GM21576 (cell line): ENCODE data around the gene SLC2A3.
"Not testable (repeated sequence)": the region's sequence is repeated elsewhere in the genome, so short reads cannot be mapped to it uniquely, and the experiment has no call there.

Source experiments
- ATAC-seq: cut with Tn5 transposase; IDR thresholded peaks from one replicate; pipeline ENCODE4 v1.9.1; 2021; ENCODE audit warnings: mild to moderate bottlenecking, moderate library complexity; ENCODE audit not compliant: unreplicated experiment

Gene SLC2A3

DNA sequence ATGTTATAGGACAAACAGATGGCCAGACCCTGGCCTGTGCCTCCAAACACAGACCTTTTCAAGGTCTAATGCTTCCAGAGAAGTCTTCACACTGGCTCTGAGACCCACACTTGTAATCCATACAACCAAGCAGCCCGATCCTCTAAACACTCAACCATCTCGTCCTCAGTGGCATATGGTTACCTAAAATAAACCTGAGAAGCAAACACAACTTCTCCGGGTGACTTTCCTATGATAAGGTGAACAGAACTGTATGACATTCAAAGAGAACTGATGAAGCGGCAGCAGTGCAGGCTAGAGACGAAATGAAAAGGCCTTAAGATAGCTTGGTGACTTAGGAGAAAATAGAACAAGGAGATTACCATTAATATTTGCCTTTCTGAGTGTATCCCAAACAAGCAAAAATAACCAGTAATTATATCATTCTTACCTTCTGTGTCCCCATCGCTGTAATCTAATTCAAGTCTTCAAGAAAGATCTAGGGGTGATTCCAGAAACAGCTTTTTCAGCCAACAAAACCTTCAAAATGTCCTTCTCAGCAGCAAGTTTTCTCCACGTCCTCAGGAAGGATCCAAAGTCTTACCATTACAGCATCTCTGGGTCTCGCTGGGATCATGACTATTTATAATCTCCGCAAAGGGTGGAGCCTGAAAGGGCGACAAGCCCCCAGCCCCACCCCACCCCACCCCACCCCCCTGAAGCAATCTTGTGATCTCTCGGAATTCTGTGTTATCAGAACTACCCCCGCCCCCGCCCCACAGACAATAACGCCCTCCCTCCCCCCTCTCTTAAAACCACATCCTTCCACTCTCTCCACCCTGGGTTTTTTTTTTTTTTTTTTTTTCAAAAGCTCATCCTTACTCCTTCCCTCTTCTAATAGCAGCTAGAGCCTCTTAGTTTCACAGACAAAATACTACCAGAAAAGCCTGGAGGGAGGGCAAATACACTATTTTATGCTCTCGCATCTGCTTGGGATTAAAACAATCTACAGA, at the start of gene SLC2A3:
Gene SLC2A3 (minus strand): TSS at position 598 of the 992 bp plus-strand sequence. CDS start 153 bp downstream, at position 445.
- peak; percentile 41 for ATAC-seq

DNA sequence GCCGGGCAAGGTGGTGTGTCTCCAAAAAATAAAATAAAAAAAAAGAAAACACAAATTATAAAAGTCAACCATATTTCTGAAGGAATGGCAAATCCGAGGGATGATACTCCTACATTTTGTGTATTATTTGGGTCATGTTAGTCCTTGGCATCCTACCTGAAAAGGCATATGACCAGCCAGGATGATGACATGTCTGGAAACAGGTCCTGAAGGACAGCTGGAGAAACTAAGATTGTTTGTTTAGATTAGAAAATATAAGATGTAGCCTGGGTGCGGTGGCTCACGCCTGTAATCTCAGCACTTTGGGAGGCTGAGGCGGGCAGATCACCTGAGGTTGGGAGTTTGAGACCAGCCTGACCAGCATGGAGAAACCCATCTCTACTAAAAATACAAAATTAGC, 48.9 kb upstream of the SLC2A3 start:
- ATAC-seq, result no peak

DNA sequence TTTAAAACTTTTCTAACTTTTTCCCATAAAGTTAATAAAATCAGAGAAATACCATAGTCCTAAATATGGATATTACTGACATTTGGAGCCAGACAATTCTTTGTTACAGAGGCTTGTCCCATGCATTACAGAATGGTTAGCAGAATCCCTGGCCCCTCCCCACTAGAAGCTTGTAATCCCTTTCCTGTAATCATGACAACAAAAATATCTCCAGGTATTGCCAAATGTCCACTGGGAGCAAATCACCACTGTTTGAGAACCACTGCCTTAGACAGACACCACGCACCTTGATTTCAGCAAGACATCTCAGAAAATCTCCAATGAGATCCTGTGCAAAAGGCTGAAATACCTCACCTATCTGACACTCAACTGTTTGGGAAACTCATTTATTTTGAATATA, 47.5 kb upstream of the SLC2A3 start:
- ATAC-seq, result not testable (repeated sequence)

DNA sequence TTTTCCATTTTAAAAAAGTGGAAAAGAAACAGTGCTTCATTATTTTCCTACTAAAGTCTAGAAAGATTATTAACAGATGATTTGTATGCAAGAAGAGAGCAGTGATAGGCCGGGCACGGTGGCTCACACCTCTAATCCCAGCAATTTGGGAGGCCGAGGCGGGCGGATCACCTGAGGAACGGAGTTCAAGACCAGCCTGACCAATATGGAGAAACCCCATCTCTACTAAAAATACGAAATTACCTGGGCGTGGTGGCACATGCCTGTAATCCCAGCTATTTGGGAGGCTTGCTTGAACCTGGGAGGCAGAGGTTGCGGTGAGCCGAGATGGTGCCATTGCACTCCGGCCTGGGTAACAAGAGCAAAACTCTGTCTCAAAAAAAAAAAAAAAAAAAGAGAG, 47.0 kb upstream of the SLC2A3 start:
- ATAC-seq, result not testable (repeated sequence)

DNA sequence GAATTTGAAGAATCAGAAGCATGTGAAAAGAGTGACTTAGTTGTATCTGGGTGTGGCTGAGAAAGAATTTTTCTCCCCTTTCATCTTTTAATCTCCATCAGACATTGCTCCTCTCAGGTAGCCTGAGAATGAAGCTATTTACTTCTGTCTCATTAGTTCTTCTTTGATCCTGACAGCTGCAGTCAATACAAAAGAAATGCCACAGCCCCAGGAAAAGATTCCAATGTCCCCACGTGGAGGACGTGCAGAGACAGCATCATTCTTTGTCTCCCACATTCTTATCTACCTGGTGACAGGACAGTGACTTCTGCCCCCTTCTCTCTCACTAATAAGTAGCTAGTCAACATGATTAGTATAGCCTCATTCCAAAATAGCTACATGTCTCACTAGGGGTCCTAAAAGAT, 46.3 kb upstream of the SLC2A3 start:
- ATAC-seq, result not testable (repeated sequence)

DNA sequence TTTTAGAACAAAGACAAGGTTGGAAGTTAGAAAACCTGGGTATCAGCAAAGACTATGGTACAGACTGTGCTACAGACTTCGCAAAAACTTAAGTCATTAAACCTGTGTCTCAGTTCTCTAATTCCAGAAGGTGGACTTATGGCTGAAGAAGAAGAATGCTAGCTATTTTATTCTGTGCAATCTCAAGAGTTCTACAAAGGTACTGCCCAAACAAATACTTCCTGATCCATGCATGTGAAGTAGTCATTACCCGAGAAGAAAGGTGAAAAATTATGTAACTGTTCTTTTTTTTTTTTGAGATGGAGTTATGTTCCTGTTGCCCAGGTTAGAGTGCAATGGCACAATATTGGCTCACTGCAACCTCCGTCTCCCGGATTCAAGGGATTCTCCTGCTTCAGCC, 45.5 kb upstream of the SLC2A3 start:
- ATAC-seq, result no peak

DNA sequence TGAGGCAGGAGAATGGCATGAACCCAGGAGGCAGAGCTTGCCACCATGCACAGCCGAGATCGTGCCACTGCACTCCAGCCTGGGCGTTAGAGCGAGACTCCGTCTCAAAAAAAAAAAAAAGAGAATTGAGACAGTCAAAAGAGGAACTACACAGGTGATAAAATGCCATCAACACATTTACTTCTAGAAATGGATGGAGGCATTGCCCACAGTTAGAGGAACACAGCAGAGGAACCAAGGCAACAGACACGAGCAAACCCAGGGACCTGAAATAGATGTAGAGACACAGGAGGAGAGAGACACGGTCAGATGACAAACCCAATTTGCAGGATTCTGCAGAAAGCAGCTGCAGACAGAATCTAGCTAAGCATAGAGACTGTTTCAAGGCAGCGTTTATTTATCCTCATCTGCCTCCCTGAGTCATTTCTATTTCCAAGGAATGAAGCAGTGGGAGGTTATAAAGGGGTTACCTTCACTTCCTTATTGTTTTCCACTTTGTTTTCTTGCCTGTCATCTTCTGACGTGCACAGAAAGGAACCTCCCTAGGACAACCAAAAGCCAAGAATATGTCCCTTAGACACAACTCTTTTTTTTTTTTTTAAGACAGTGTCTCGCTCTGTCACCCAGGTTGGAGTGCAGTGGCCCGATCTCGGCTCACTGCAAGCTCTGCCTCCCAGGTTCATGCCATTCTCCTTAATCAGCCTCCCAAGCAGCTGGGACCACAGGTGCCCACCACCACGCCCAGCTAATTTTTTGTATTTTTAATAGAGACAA, 41.6 kb upstream of the SLC2A3 start:
- ATAC-seq, result peak; percentile 74

DNA sequence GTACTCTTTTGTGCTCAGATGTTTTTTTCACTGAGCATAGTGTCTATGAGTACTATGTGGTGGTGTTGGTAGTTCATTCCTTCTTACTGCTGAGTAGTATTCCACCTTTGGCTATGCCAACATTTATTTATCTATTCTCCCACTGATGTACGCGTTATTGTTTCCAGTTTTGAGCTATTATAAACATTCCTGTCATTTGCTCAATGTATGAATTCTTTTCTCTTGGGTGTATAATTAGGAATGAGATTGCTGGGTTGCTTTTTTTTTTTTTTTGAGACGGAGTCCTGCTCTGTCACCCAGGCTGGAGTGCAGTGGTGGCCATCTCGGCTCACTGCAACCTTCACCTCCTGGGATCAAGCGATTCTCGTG, 37.5 kb upstream of the SLC2A3 start:
- ATAC-seq, result no peak

DNA sequence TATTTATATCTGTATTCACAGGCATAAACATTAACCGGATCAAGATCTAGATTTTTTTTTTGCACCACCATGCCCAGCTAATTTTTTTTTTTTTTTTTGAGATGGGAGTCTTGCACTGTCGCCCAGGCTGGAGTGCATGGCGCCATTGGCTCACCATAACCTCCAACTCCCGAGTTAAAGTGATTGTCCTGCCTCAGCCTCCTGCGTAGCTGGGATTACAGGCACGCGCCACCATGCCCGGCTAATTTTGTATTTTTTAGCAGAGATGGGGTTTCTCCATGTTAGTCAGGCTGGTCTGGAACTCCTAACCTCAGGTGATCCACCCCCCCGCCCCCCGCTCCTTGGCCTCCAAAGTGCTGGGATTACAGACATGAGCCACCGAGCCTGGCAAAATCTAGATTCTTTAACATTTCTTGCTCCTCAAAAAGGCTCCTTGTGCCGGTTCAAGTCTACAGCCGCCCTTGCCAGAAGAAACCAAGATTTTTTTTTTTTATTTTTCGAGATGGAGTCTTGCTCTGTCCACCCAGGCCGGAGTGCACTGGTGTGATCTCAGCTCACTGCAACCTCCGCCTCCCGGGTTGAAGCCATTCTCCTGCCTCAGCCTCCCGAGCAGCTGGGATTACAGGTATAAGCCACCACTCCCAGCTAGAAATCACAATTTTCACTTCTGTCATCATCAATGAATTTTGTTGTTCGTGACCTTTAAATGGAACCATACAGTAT, 36.9 kb upstream of the SLC2A3 start:
- no peak for ATAC-seq

DNA sequence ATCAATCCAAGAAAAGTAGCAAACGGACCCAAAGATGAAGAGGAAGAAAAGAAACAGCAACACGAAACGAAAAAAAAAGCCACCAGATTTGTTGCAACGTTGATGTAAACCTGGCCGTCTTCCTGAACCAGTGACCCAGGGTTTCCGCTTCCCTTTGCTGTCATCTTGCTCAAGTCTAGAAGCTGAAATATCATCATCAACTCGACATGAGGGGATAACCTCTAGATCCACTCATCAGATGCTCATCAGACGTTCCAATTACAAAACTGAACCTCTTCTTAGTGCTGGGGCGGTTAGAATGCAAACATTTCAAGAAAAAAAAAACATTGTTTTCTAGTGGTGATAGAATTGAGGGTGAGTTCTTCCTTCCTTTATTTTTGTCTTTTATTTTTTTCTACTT, 36.3 kb upstream of the SLC2A3 start:
- ATAC-seq, result not testable (repeated sequence)

DNA sequence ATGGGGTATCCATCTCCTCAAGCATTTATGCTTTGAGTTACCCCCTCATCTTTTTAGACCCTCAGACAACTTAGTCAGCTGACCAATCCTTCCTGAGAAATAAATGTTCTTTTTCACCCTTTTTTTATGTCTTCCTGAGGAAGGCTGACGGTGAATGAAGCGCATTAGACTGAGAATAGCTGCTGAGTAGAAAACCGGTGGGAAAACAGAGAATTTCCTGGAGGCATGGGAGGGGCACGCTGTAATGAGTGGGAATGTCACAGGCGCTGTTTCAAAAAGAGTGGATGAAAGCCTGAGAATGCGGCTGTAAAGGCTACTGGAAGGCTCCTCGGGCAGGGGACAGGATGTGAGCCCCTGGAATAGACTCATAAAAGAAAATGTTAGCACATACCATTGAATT, 35.8 kb upstream of the SLC2A3 start:
- not testable (repeated sequence) for ATAC-seq

DNA sequence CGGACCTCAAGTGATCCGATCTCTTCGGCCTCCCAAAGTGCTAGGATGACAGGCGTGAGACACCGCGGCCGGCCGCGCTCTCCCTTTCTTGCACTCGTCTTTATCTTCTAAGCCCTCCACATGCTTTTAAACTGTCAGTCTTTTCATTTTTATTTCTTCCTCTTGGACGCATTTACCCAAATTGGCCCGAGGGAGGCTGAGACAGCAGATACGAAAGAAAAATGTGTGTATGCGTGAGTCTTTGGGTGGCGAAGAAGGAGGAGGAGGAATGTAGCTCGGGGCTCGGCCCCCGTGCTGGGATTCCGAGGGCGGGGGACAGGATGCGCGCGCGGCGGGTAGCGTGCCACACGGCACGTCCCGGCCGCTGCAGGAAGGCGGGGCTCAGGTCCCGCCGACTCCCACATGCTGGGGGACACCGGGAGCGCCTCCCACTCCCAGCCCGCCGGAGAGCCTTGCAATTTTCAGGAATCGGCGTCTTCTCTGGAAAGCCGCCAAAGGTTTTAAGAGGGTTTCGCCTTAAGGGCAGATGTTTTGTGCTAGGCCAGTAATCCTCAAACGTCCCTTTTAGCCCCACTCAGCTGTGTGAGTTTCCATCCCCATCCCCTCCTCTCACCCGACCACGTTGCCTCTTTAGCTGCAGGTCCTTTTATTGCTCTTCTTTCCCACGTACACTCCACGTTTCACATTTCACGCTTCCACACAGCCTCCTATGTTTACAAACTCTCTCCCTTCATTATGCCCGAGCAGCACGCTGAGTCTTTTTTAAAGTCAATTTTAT, 34.7 kb upstream of the SLC2A3 start:
- peak; percentile 84 for ATAC-seq

DNA sequence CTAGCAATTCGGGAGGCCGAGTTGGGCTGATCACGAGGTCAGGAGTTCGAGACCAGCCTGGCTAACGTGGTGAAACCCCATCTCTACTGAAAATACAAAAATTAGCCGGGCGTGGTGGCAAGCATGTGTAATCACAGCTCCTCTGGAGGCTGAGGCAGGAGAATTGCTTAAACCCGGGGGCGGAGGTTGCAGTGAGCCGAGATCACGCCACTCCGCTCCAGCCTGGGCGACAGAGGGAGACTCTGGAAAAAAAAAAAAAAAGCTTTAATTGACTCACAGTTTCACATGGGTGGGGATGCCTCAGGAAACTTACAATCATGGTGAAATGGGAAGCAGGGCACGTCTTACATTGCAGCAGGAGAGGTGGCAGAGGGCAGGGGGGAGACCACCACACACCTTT, 30.6 kb upstream of the SLC2A3 start:
- ATAC-seq, result no peak

DNA sequence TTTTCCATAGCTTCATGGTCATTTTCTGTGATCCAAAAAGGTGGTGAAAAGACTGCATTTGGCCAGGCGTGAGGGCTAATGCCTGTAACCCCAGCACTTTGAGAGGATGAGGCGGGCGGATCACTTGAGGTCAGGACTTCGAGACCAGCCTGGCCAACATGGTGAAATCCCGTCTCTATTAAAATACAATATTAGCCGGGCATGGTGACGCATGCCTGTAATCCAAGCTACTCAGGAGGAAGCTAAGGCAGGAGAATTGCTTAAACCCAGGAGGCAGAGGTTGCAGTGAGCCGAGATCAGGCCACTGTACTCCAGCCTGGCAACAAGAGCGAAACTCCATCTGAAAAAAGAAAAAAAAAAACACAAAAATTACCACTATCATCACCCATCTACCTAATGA, 28.7 kb upstream of the SLC2A3 start:
- not testable (repeated sequence) for ATAC-seq

DNA sequence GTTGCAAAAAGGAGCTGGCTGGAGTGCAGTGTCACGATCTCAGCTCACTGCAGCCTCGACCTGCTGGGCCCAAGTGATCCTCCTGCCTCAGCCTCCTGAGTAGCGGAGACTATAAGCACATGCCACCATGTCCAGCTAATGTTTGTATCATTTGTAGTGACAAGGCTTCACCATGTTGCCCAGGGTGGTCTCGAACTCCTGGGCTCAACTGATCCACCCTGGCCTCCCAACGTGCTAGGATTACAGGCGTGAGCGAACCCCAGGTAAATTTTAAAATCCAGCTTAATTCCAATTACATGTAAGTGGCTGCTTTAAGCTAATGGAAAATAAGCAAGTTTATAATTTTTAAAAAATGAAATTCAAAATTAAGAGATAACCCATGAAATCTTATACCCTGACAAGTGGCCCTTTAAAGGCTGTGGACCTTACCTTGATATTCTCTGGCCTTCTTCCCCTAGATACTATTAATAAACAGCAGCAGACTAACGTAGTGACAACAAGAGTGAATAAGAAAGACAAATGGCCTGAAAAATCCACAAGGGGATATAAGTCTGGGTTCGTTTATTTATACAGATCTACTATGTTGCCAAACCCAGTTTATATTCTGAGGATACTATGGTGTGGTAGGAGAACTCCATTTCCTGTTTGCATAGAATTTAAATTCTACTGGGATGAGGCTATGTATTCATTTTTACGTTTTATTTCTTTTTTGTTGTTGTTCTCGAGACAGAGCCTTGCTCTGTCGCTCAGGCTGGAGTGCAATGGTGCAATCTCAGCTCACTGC, 25.6 kb upstream of the SLC2A3 start:
- ATAC-seq, result no peak

DNA sequence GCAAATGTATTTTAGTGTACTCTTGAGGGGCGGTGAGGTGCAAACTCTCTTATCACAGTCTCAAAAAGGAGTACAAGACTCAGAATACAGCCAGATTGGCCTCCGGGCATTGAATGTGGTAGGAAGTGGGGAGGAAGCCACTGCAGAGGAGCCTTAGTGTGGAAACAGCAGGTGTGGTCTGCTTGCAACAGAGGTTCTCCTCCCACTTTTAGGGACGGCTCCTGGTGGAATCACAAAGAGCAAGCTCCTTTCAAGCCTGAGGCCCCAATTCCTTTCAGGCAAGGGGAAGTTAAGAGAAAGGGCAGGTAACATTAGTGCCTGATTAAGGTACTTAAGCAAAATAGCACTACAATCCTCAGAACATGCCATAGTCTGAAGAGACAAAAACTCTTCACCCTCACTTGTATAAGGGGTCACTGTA, 23.7 kb upstream of the SLC2A3 start:
- ATAC-seq, result no peak

DNA sequence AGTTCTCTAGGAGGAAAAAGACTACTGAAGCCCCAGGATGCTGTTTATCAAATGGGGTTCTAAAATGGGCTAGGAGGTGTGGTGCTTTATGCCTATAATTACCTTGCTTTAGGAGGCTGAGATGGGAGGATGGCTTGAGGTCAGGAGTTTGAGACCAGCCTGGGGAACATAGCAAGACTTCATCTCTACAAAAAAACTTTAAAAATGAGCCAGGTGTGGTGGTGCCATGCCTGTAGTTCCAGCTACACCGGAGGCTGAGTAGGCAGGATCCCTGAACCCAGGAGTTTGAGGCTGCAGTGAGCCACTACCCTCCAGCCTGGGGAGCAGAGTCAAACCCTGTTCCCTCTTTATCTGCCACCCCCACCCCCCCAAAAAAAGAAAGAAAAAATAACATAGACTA, 23.3 kb upstream of the SLC2A3 start:
- ATAC-seq, result no peak

DNA sequence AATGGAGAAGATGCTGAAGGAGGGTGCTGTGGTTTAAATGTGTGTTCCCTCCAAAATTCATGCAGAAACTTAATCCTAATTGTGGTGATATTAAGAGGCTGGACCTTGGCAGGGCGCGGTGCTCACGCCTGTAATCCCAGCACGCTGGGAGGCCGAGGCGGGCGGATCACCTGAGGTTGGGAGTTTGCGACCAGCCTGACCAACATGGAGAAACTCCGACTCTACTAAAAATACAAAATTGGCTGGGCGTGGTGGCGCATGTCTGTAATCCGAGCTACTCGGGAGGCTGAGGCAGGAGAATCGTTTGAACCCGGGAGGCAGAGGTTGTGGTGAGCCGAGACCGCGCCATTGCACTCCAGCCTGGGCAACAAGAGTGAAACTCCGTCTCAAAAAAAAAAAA, 18.9 kb upstream of the SLC2A3 start:
- not testable (repeated sequence) for ATAC-seq

DNA sequence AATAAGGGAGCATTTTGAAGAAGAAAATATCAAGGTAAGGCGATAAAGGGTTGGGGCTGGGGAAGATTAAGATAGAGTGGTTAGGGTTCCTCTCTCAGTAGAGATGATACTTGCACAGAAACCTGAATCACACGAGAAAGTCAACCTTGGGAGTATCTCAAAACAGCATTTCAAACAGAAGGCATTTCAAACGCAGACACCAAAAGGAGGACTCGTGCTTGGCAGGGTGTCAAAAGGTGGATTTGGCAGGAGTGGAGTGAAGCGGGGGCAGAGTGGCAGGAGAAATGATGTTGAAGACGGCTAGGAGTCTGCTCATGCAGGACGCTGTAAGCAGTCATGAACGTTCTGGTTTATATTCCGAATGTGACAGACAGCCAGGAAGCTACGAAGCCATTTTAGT, 18.4 kb upstream of the SLC2A3 start:
- ATAC-seq, result not testable (repeated sequence)

DNA sequence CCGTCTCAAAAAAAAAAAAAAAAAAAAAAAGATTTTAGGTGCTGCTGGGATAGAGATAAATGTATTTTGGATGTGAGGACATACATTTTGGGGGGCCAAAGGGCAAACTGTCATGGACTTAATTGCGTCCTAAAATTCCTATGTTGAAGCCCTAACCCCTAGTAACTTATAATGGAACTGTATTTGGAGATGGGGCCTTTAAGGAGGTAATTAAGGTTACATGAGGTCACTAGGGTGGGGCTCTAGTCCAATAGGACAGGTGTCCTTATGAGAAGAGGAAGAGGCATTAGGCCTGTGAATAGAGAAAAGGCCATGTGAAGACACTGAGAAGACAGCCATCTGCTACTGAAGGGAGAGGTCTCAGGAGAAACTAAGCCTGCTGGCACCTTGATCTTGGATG, 17.9 kb upstream of the SLC2A3 start:
- ATAC-seq, result not testable (repeated sequence)
